A549 (cell line): ENCODE measurements around the gene ANKRD65. TPM values are rescaled to one million over a fixed set of nuclear protein-coding genes. Genes with fewer than 3 reads are reported as not detected.

ENCODE experiments used
- ATAC-seq, 2 experiments: fragments of 200-7000 bp in 1 of 2; fragments of >200 bp in 1 of 2; cut with Nextera tagmentation in 1 of 2; cut with Tn5 transposase in 1 of 2; 3 replicates each; pipeline versions ENCODE4 v1.8.0 to v1.9.1; 2018 to 2020; ENCODE audit warnings: mild to moderate bottlenecking in 1 of 2, moderate library complexity in 1 of 2
- CTCF ChIA-PET: fragments of 300-600 bp; sonication (Branson Sonifier 250); formaldehyde crosslinking; extraction: SDS; loops from one replicate; lab custom pipeline; 2021; ENCODE audit warnings: antibody characterized with exemption, inconsistent platforms; lab: Yijun Ruan, JAX
- POLR2A ChIA-PET: fragments of 350-600 bp; formaldehyde crosslinking; extraction: SDS; loops from one replicate; lab custom pipeline; 2021; ENCODE audit warnings: antibody characterized with exemption, inconsistent platforms; lab: Yijun Ruan, JAX
- DNase-seq, 2 experiments: peaks; one replicate each; pipeline versions ENCODE4 v3.0.0 to v3.0.0-alpha.2; 2011 to 2016; ENCODE audit warnings: low read depth in 1 of 2, low spot score in 1 of 2
- FAIRE-seq: peaks from 2 replicates; lab custom pipeline; 2011; peaks lifted over from hg19 to GRCh38; lab: Jason Lieb, UNC
- H3K27ac ChIP-seq, 2 experiments: fragments of >200 bp; sonication (Bioruptor Twin); formaldehyde crosslinking; 3 replicates each; pipeline ENCODE4 v1.5.1; 2016 to 2017
- H3K4me1 ChIP-seq: fragments of >200 bp; sonication (Bioruptor Twin); formaldehyde crosslinking; 3 replicates; pipeline ENCODE4 v1.6.1; 2016
- H3K4me2 ChIP-seq: fragments of >200 bp; sonication (Bioruptor Twin); formaldehyde crosslinking; 3 replicates; pipeline ENCODE4 v1.6.1; 2016
- H3K4me3 ChIP-seq: fragments of >200 bp; sonication (Bioruptor Twin); formaldehyde crosslinking; 3 replicates; pipeline ENCODE4 v1.5.1; 2016
- H3K9me3 ChIP-seq: fragments of >200 bp; sonication (Bioruptor Twin); formaldehyde crosslinking; 3 replicates; pipeline ENCODE4 v1.6.1; 2016
- BCL3 ChIP-seq: fragments of >200 bp; sonication (Bioruptor Twin); formaldehyde crosslinking; IDR thresholded peaks from 3 replicates; pipeline ENCODE4 v1.6.1; 2016
- BHLHE40 ChIP-seq: IDR thresholded peaks from 2 replicates; pipeline ENCODE4 v1.6.1; 2012; ENCODE audit warnings: low read depth, low read length, inconsistent platforms
- CBX2 ChIP-seq: fragments of 200-600 bp; sonication (generic); IDR thresholded peaks from 2 replicates; pipeline ENCODE4 v1.6.1; 2016; ENCODE audit warnings: low read depth, mild to moderate bottlenecking, borderline replicate concordance
- CBX8 ChIP-seq: fragments of 200-600 bp; sonication (generic); IDR thresholded peaks from 2 replicates; pipeline ENCODE4 v1.6.1; 2016
- CEBPB ChIP-seq, 2 experiments: fragments of >200 bp in 1 of 2; sonication (Bioruptor Twin) in 1 of 2; formaldehyde crosslinking in 1 of 2; IDR thresholded peaks; 2 replicates each; pipeline ENCODE4 v1.6.1; 2012 to 2016
- CHD2 ChIP-seq: fragments of 150-350 bp; IDR thresholded peaks from 2 replicates; pipeline ENCODE4 v1.6.1; 2014; ENCODE audit warnings: low read length; ENCODE audit not compliant: partially characterized antibody
- CHD4 ChIP-seq: fragments of 200-600 bp; sonication (generic); IDR thresholded peaks from 2 replicates; pipeline ENCODE4 v1.6.1; 2016; ENCODE audit warnings: antibody characterized with exemption, mild to moderate bottlenecking, borderline replicate concordance
- E2F6 ChIP-seq: IDR thresholded peaks from 2 replicates; pipeline ENCODE4 v1.6.1; 2012; ENCODE audit warnings: low read depth, borderline replicate concordance
- EHF ChIP-seq: fragments of 250-450 bp; sonication (Bioruptor Pico); IDR thresholded peaks from 2 replicates; pipeline ENCODE4 v1.5.0; 2020; ENCODE audit warnings: mild to moderate bottlenecking
- EHMT2 ChIP-seq: fragments of 200-600 bp; sonication (generic); IDR thresholded peaks from 2 replicates; pipeline ENCODE4 v1.6.1; 2016; ENCODE audit warnings: antibody characterized with exemption, low read depth, mild to moderate bottlenecking, moderate library complexity
- FOSB ChIP-seq: fragments of 250-450 bp; sonication (Bioruptor Pico); IDR thresholded peaks from 2 replicates; pipeline ENCODE4 v1.5.0; 2020; ENCODE audit warnings: mild to moderate bottlenecking, moderate library complexity
- FOSL2 ChIP-seq, 2 experiments: fragments of 450-650 bp in 1 of 2; fragments of >200 bp in 1 of 2; sonication (Bioruptor Twin) in 1 of 2; formaldehyde crosslinking; IDR thresholded peaks; 2 replicates each; pipeline versions ENCODE4 v1.5.0 to v1.6.1; 2016 to 2020; ENCODE audit warnings: mild to moderate bottlenecking in 1 of 2, moderate library complexity in 1 of 2
- HES2 ChIP-seq: fragments of >200 bp; sonication (Bioruptor Twin); formaldehyde crosslinking; IDR thresholded peaks from 2 replicates; pipeline ENCODE4 v1.6.1; 2016
- HEYL ChIP-seq: fragments of 250-450 bp; sonication (Bioruptor Pico); IDR thresholded peaks from 2 replicates; pipeline ENCODE4 v1.8.0; 2021; ENCODE audit warnings: mild to moderate bottlenecking, moderate library complexity
- HMGXB4 ChIP-seq: fragments of 250-450 bp; sonication (Bioruptor Pico); IDR thresholded peaks from 2 replicates; pipeline ENCODE4 v1.5.0; 2021; ENCODE audit warnings: mild to moderate bottlenecking, moderate library complexity, borderline replicate concordance
- HOXA7 ChIP-seq: fragments of 250-450 bp; sonication (Bioruptor Pico); IDR thresholded peaks from 2 replicates; pipeline ENCODE4 v1.5.0; 2020; ENCODE audit warnings: mild to moderate bottlenecking, moderate library complexity
- HOXB13 ChIP-seq: fragments of 250-450 bp; sonication (Bioruptor Pico); IDR thresholded peaks from 2 replicates; pipeline ENCODE4 v1.5.0; 2020; ENCODE audit warnings: low read depth, mild to moderate bottlenecking, moderate library complexity
- HOXB5 ChIP-seq: fragments of 250-450 bp; sonication (Bioruptor Pico); IDR thresholded peaks from 2 replicates; pipeline ENCODE4 v1.5.0; 2020; ENCODE audit warnings: mild to moderate bottlenecking, moderate library complexity
- JUN ChIP-seq, 2 experiments: fragments of >200 bp; sonication (Bioruptor Twin); formaldehyde crosslinking; IDR thresholded peaks; 2 replicates in 1 of 2; 3 replicates in 1 of 2; pipeline ENCODE4 v1.6.1; 2016 to 2017
- KDM1A ChIP-seq: fragments of 200-600 bp; sonication (generic); IDR thresholded peaks from 2 replicates; pipeline ENCODE4 v1.6.1; 2016; ENCODE audit warnings: low read depth, mild to moderate bottlenecking
- MAX ChIP-seq: IDR thresholded peaks from 2 replicates; pipeline ENCODE4 v1.6.1; 2012
- MYC ChIP-seq: IDR thresholded peaks from 2 replicates; pipeline ENCODE4 v1.6.1; 2012; ENCODE audit warnings: mild to moderate bottlenecking, inconsistent platforms, low read length, improper control_type of control experiment, borderline replicate concordance
- NR3C1 ChIP-seq: fragments of >200 bp; sonication (Bioruptor Twin); formaldehyde crosslinking; IDR thresholded peaks from 3 replicates; pipeline ENCODE4 v1.6.1; 2017
- POLR2AphosphoS2 ChIP-seq: conservative IDR thresholded peaks from 2 replicates; pipeline ENCODE4 v1.6.1; 2012; ENCODE audit warnings: low read length, improper control_type of control experiment, inconsistent platforms
- RFX5 ChIP-seq: fragments of 450-650 bp; IDR thresholded peaks from 2 replicates; pipeline ENCODE4 v1.7.1; 2014; ENCODE audit warnings: antibody characterized with exemption, mild to moderate bottlenecking, moderate library complexity
- RNF2 ChIP-seq: fragments of 200-600 bp; sonication (generic); IDR thresholded peaks from 2 replicates; pipeline ENCODE4 v1.6.1; 2016; ENCODE audit warnings: low read depth, mild to moderate bottlenecking, antibody characterized with exemption, moderate library complexity, borderline replicate concordance
- USF2 ChIP-seq: fragments of 450-650 bp; IDR thresholded peaks from 2 replicates; pipeline ENCODE4 v1.6.1; 2014; ENCODE audit warnings: antibody characterized with exemption
- ZSCAN20 ChIP-seq: fragments of 250-450 bp; sonication (Bioruptor Pico); IDR thresholded peaks from 2 replicates; pipeline ENCODE4 v1.8.0; 2022; ENCODE audit warnings: mild to moderate bottlenecking, moderate library complexity
- WGBS: methylation state at CpG from one replicate; pipeline ENCODE4 v1.1.6; 2017; ENCODE audit errors: missing lambda C conversion rate; 5-methylcytosine and 5-hydroxymethylcytosine counted together
- polyA plus RNA-seq, 4 experiments: library from polyadenylated mRNA; depleted of rRNA in 3 of 4; stranded (reverse); fragments of >200 nt; fragmentation: RNase III in 1 of 4; extraction: RNeasy Plus Mini Kit Qiagen cat#74134 plus additional on column Dnase treatment in 1 of 4; gene quantifications; 2 replicates in 3 of 4; 3 replicates in 1 of 4; pipeline ENCODE4 v1.2.3, GENCODE V29; 2011 to 2017

ANKRD65 gene
- polyA plus RNA-seq, 2 of the 4 experiments (the other 2 are of a cell fraction) = 0.05 TPM; not detected in 1

- DNase-seq (no peak), ATAC-seq (no peak), FAIRE-seq (no peak)
- Histone ChIP-seq H3K4me1 (no peaks in the 10 kb centered on the region), H3K4me2 (no peak overlapping the region), H3K27ac (no peak overlapping the region), H3K9me3 (no peaks in the 10 kb centered on the region), H3K4me3 (no peak overlapping the region)
- 87% methylated on average over 9 of the region's 12 CpGs for WGBS
- POLR2A ChIA-PET = no interaction called here
- no peak for TF ChIP-seq HOXB13
- TF ChIP-seq EHF (CRISPR knock-in tag) = no peak
- no peak for TF ChIP-seq RFX5
- no peak for TF ChIP-seq CEBPB (IDR thresholded peaks at IDR 0.05)
- CTCF ChIA-PET = interaction anchor here (0.7 to 2.7 kb wide), 4 partner anchors 8 to 114 kb away, joined by 3 to 13 read pairs (median 6); partner anchors contain the start of gene CCNL2
Observed at GRCh38 chr1:1391225-1391624, 29.9 kb downstream of the ANKRD65 start.

GRCh38 chr1:1390675-1391074, 30.4 kb downstream of the ANKRD65 start:
- Histone ChIP-seq H3K4me3 (no peak overlapping the region), H3K27ac (no peak overlapping the region), H3K9me3 (no peaks in the 10 kb centered on the region), H3K4me2 (no peak overlapping the region), H3K4me1 (no peaks in the 10 kb centered on the region)
- FAIRE-seq (no peak), ATAC-seq (no peak), DNase-seq (no peak)
- no peak for TF ChIP-seq HOXB5
- TF ChIP-seq E2F6 = no peak
- no peak for TF ChIP-seq HOXA7 (CRISPR knock-in tag)
- no peak for TF ChIP-seq HES2
- no peak for TF ChIP-seq MAX
- no peak for TF ChIP-seq CBX8
- no peak for TF ChIP-seq FOSL2 (IDR thresholded peaks at IDR 0.05)
- no peak for TF ChIP-seq FOSL2 (CRISPR knock-in tag; IDR thresholded peaks at IDR 0.05)
- no peak for TF ChIP-seq EHMT2
- no peak for TF ChIP-seq FOSB (CRISPR knock-in tag)
- TF ChIP-seq BHLHE40 = no peak
- TF ChIP-seq BCL3 = no peak
- TF ChIP-seq ZSCAN20 (CRISPR knock-in tag) = no peak
- TF ChIP-seq RFX5 = no peak
- TF ChIP-seq HEYL (CRISPR knock-in tag) = no peak
- TF ChIP-seq MYC = no peak
- TF ChIP-seq HMGXB4 (CRISPR knock-in tag) = no peak
- ChIA-PET CTCF (interaction anchor here (2.1 to 2.7 kb wide), 2 partner anchors 8 to 11 kb away, joined by 9 to 13 read pairs; partner anchors contain the start of gene CCNL2), POLR2A (no interaction called here)
- 93% methylated on average over 12 of the region's 12 CpGs for WGBS

- no peak overlapping the region for H3K27ac ChIP-seq
- WGBS = 95% methylated on average over 16 of the region's 16 CpGs
- H3K4me3 ChIP-seq = no peak overlapping the region
- no peak overlapping the region for H3K4me2 ChIP-seq
- no peaks in the 10 kb centered on the region for H3K9me3 ChIP-seq
- POLR2A ChIA-PET = interaction anchor here (1.2 kb wide), 1 partner anchor 11 kb away, joined by 3 read pairs; the partner anchor contains the start of gene CCNL2
- FAIRE-seq (no peak), DNase-seq (no peak), ATAC-seq (no peak)
- H3K4me1 ChIP-seq = no peaks in the 10 kb centered on the region
- CTCF ChIA-PET = interaction anchor here (1.0 to 2.7 kb wide), 3 partner anchors 11 to 40 kb away, joined by 3 to 17 read pairs (median 8); partner anchors contain the start of gene CCNL2
- TF ChIP-seq RNF2 = no peak
- TF ChIP-seq NR3C1 = no peak
- no peak for TF ChIP-seq EHMT2
- TF ChIP-seq FOSB (CRISPR knock-in tag) = no peak
- TF ChIP-seq JUN (IDR thresholded peaks at IDR 0.05) = no peak
- no peak for TF ChIP-seq FOSL2 (IDR thresholded peaks at IDR 0.05)
- no peak for TF ChIP-seq FOSL2 (CRISPR knock-in tag; IDR thresholded peaks at IDR 0.05)
- TF ChIP-seq POLR2AphosphoS2 = no peak
- TF ChIP-seq BCL3 = no peak
- TF ChIP-seq ZSCAN20 (CRISPR knock-in tag) = no peak
- TF ChIP-seq USF2 = no peak
- no peak for TF ChIP-seq CBX2
- TF ChIP-seq CHD4 = no peak
- TF ChIP-seq CHD2 = no peak
- TF ChIP-seq KDM1A = no peak
- no peak for TF ChIP-seq HOXB13
Observed at GRCh38 chr1:1388078-1388472, 33.0 kb downstream of the ANKRD65 start.
